Measurements from ENCODE around the gene ETNK2.

Gene ETNK2

GRCh38 chr1:204150702-204151551 is 917 bp downstream of the ETNK2 start:
- peak overlapping the region; percentile 68 for H3K4me3 ChIP-seq (ENCODE audit: low read length)
- H3K9ac ChIP-seq (ENCODE audit: low read length), result no peak overlapping the region
- H3K27me3 ChIP-seq (ENCODE audit: control insufficient read depth, insufficient read depth, low read length), result no peaks in the 10 kb centered on the region
- no peak overlapping the region for H3K27ac ChIP-seq (ENCODE audit: low read depth, low read length)
- no peaks in the 10 kb centered on the region for H3K4me1 ChIP-seq (ENCODE audit: control insufficient read depth, insufficient read depth, low read length)
- no peaks in the 10 kb centered on the region for H3K36me3 ChIP-seq (ENCODE audit: control insufficient read depth, insufficient read depth, low read length)

- Histone ChIP-seq H3K27me3 (ENCODE audit: control insufficient read depth, insufficient read depth, low read length) (no peaks in the 10 kb centered on the region), H3K27ac (ENCODE audit: low read depth, low read length) (no peak overlapping the region), H3K4me1 (ENCODE audit: control insufficient read depth, insufficient read depth, low read length) (no peaks in the 10 kb centered on the region), H3K36me3 (ENCODE audit: control insufficient read depth, insufficient read depth, low read length) (no peaks in the 10 kb centered on the region), H3K4me3 (ENCODE audit: low read length) (no peak overlapping the region), H3K9ac (ENCODE audit: low read length) (no peak overlapping the region)
Measured at GRCh38 chr1:204149635-204150565, 1.9 kb downstream of the ETNK2 start.

- H3K36me3 ChIP-seq (ENCODE audit: control insufficient read depth, insufficient read depth, low read length), result no peaks in the 10 kb centered on the region
- H3K9ac ChIP-seq (ENCODE audit: low read length), result no peak overlapping the region
- no peak overlapping the region for H3K4me3 ChIP-seq (ENCODE audit: low read length)
- no peaks in the 10 kb centered on the region for H3K4me1 ChIP-seq (ENCODE audit: control insufficient read depth, insufficient read depth, low read length)
- no peak overlapping the region for H3K27ac ChIP-seq (ENCODE audit: low read depth, low read length)
- H3K27me3 ChIP-seq (ENCODE audit: control insufficient read depth, insufficient read depth, low read length), result no peaks in the 10 kb centered on the region
Measured at GRCh38 chr1:204149107-204149506, 2.7 kb downstream of the ETNK2 start.

GRCh38 chr1:204147406-204148383 is 4.1 kb downstream of the ETNK2 start:
- H3K27me3 ChIP-seq (ENCODE audit: control insufficient read depth, insufficient read depth, low read length), result no peaks in the 10 kb centered on the region
- H3K9ac ChIP-seq (ENCODE audit: low read length), result no peak overlapping the region
- no peak overlapping the region for H3K27ac ChIP-seq (ENCODE audit: low read depth, low read length)
- no peak overlapping the region for H3K4me3 ChIP-seq (ENCODE audit: low read length)
- H3K4me1 ChIP-seq (ENCODE audit: control insufficient read depth, insufficient read depth, low read length), result no peaks in the 10 kb centered on the region
- H3K36me3 ChIP-seq (ENCODE audit: control insufficient read depth, insufficient read depth, low read length), result no peaks in the 10 kb centered on the region

- H3K36me3 ChIP-seq (ENCODE audit: control insufficient read depth, insufficient read depth, low read length), result no peaks in the 10 kb centered on the region
- no peak overlapping the region for H3K27ac ChIP-seq (ENCODE audit: low read depth, low read length)
- H3K4me3 ChIP-seq (ENCODE audit: low read length), result no peak overlapping the region
- H3K9ac ChIP-seq (ENCODE audit: low read length), result no peak overlapping the region
- no peaks in the 10 kb centered on the region for H3K4me1 ChIP-seq (ENCODE audit: control insufficient read depth, insufficient read depth, low read length)
- no peaks in the 10 kb centered on the region for H3K27me3 ChIP-seq (ENCODE audit: control insufficient read depth, insufficient read depth, low read length)
Measured at GRCh38 chr1:204146965-204147364, 4.9 kb downstream of the ETNK2 start.

- Histone ChIP-seq H3K4me3 (ENCODE audit: low read length) (no peak overlapping the region), H3K9ac (ENCODE audit: low read length) (no peak overlapping the region), H3K4me1 (ENCODE audit: control insufficient read depth, insufficient read depth, low read length) (no peaks in the 10 kb centered on the region), H3K27me3 (ENCODE audit: control insufficient read depth, insufficient read depth, low read length) (no peaks in the 10 kb centered on the region), H3K27ac (ENCODE audit: low read depth, low read length) (no peak overlapping the region), H3K36me3 (ENCODE audit: control insufficient read depth, insufficient read depth, low read length) (no peaks in the 10 kb centered on the region)
Measured at GRCh38 chr1:204146309-204146708, 5.5 kb downstream of the ETNK2 start.

- Histone ChIP-seq H3K4me1 (ENCODE audit: control insufficient read depth, insufficient read depth, low read length) (no peaks in the 10 kb centered on the region), H3K4me3 (ENCODE audit: low read length) (no peak overlapping the region)
Measured at GRCh38 chr1:204145033-204145504, 6.8 kb downstream of the ETNK2 start.

GRCh38 chr1:204143276-204144041 is 8.4 kb downstream of the ETNK2 start:
- Histone ChIP-seq H3K4me3 (ENCODE audit: low read length) (no peak overlapping the region), H3K27ac (ENCODE audit: low read depth, low read length) (no peak overlapping the region), H3K36me3 (ENCODE audit: control insufficient read depth, insufficient read depth, low read length) (peaks cover 5% of the 10 kb centered on the region), H3K9ac (ENCODE audit: low read length) (no peak overlapping the region), H3K4me1 (ENCODE audit: control insufficient read depth, insufficient read depth, low read length) (no peaks in the 10 kb centered on the region), H3K27me3 (ENCODE audit: control insufficient read depth, insufficient read depth, low read length) (no peaks in the 10 kb centered on the region)

More at GRCh38 chr1:204145033-204145504, 6.8 kb downstream of the ETNK2 start:
- H3K36me3 ChIP-seq (ENCODE audit: control insufficient read depth, insufficient read depth, low read length), result peaks cover 2% of the 10 kb centered on the region
- H3K27me3 ChIP-seq (ENCODE audit: control insufficient read depth, insufficient read depth, low read length), result no peaks in the 10 kb centered on the region
- no peak overlapping the region for H3K9ac ChIP-seq (ENCODE audit: low read length)
- no peak overlapping the region for H3K27ac ChIP-seq (ENCODE audit: low read depth, low read length)

- H3K4me1 ChIP-seq (ENCODE audit: control insufficient read depth, insufficient read depth, low read length), result no peaks in the 10 kb centered on the region
- peaks cover 5% of the 10 kb centered on the region for H3K36me3 ChIP-seq (ENCODE audit: control insufficient read depth, insufficient read depth, low read length)
- H3K9ac ChIP-seq (ENCODE audit: low read length), result no peak overlapping the region
- no peak overlapping the region for H3K27ac ChIP-seq (ENCODE audit: low read depth, low read length)
- H3K4me3 ChIP-seq (ENCODE audit: low read length), result no peak overlapping the region
- no peaks in the 10 kb centered on the region for H3K27me3 ChIP-seq (ENCODE audit: control insufficient read depth, insufficient read depth, low read length)
Measured at GRCh38 chr1:204142032-204142974, 9.5 kb downstream of the ETNK2 start.

GRCh38 chr1:204141131-204141530 is 10.7 kb downstream of the ETNK2 start:
- H3K36me3 ChIP-seq (ENCODE audit: control insufficient read depth, insufficient read depth, low read length), result peaks cover 5% of the 10 kb centered on the region
- no peak overlapping the region for H3K4me3 ChIP-seq (ENCODE audit: low read length)
- H3K27me3 ChIP-seq (ENCODE audit: control insufficient read depth, insufficient read depth, low read length), result no peaks in the 10 kb centered on the region
- H3K4me1 ChIP-seq (ENCODE audit: control insufficient read depth, insufficient read depth, low read length), result no peaks in the 10 kb centered on the region
- no peak overlapping the region for H3K27ac ChIP-seq (ENCODE audit: low read depth, low read length)
- H3K9ac ChIP-seq (ENCODE audit: low read length), result no peak overlapping the region

Measured in rectal smooth muscle tissue (tissue), 1 donor.